Nephron progenitor cell (in vitro differentiated cells): Measurements from ENCODE around the gene SCIN.
"Not testable (repeated sequence)": the region's sequence is repeated elsewhere in the genome, so short reads cannot be mapped to it uniquely, and the experiment has no call there.

Experiments used
- DNase-seq: peaks from one replicate; pipeline ENCODE4 v3.0.0; 2021
- H3K27ac Mint-ChIP-seq: 2 replicates; pipeline ENCODE4 v1.8.0; 2021; ENCODE audit warnings: mild to moderate bottlenecking, moderate library complexity, mixed read lengths
- H3K27me3 Mint-ChIP-seq: 2 replicates; pipeline ENCODE4 v1.8.0; 2021; ENCODE audit warnings: mild to moderate bottlenecking, low read depth, mixed read lengths; ENCODE audit not compliant: poor library complexity
- H3K36me3 Mint-ChIP-seq: 2 replicates; pipeline ENCODE4 v1.8.0; 2021; ENCODE audit warnings: low read depth, mixed read lengths
- H3K4me1 Mint-ChIP-seq: 2 replicates; pipeline ENCODE4 v1.8.0; 2021; ENCODE audit warnings: mixed read lengths
- H3K4me3 Mint-ChIP-seq: 2 replicates; pipeline ENCODE4 v1.8.0; 2021; ENCODE audit warnings: mild to moderate bottlenecking, moderate library complexity, mixed read lengths
- H3K9me3 Mint-ChIP-seq: 2 replicates; pipeline ENCODE4 v1.8.0; 2021; ENCODE audit warnings: mild to moderate bottlenecking, moderate library complexity, mixed read lengths
- CTCF ChIP-seq: fragments of 200-600 bp; sonication (generic); IDR thresholded peaks from 2 replicates; pipeline ENCODE4 v1.5.0; 2021; ENCODE audit warnings: antibody characterized with exemption

SCIN gene

GRCh38 chr7:12570534-12571461 is at the start of gene SCIN:
SCIN (plus strand) TSS chr7:12570720; CDS start chr7:12570787, 67 bp downstream.
- no peak for TF ChIP-seq CTCF
- Mint-ChIP-seq H3K9me3 (no peaks in the 10 kb centered on the region), H3K4me3 (peak within 1 kb of the TSS; percentile 80), H3K4me1 (peaks cover 12% of the 10 kb centered on the region), H3K36me3 (no peaks in the 10 kb centered on the region), H3K27ac (no peak within 1 kb of the TSS), H3K27me3 (peaks cover 83% of the 10 kb centered on the region)
- DNase-seq = peak; percentile 62

GRCh38 chr7:12524794-12525386 is 45.6 kb upstream of the SCIN start:
- DNase-seq = no peak
- H3K36me3 Mint-ChIP-seq = no peaks in the 10 kb centered on the region
- no peaks in the 10 kb centered on the region for H3K27me3 Mint-ChIP-seq
- no peaks in the 10 kb centered on the region for H3K4me1 Mint-ChIP-seq
- no peak overlapping the region for H3K4me3 Mint-ChIP-seq
- H3K9me3 Mint-ChIP-seq = no peaks in the 10 kb centered on the region
- TF ChIP-seq CTCF = peak; percentile 77
- H3K27ac Mint-ChIP-seq = no peak overlapping the region

GRCh38 chr7:12526693-12527092 is 43.8 kb upstream of the SCIN start:
- not testable (repeated sequence) for H3K27ac Mint-ChIP-seq, H3K4me3 Mint-ChIP-seq, H3K9me3 Mint-ChIP-seq, DNase-seq, H3K27me3 Mint-ChIP-seq, H3K36me3 Mint-ChIP-seq, H3K4me1 Mint-ChIP-seq

- not testable (repeated sequence) for DNase-seq, H3K27me3 Mint-ChIP-seq, H3K36me3 Mint-ChIP-seq, H3K9me3 Mint-ChIP-seq, H3K27ac Mint-ChIP-seq, H3K4me3 Mint-ChIP-seq, H3K4me1 Mint-ChIP-seq
Measured at GRCh38 chr7:12527670-12528069, 42.9 kb upstream of the SCIN start.

GRCh38 chr7:12529971-12530710 is 40.4 kb upstream of the SCIN start:
- H3K4me1 Mint-ChIP-seq = no peaks in the 10 kb centered on the region
- H3K36me3 Mint-ChIP-seq = no peaks in the 10 kb centered on the region
- peaks cover 7% of the 10 kb centered on the region for H3K9me3 Mint-ChIP-seq
- no peak for DNase-seq
- no peak overlapping the region for H3K4me3 Mint-ChIP-seq
- no peak for TF ChIP-seq CTCF
- H3K27me3 Mint-ChIP-seq = no peaks in the 10 kb centered on the region
- no peak overlapping the region for H3K27ac Mint-ChIP-seq

GRCh38 chr7:12531784-12532183 is 38.7 kb upstream of the SCIN start:
- Mint-ChIP-seq H3K9me3 (peaks cover 21% of the 10 kb centered on the region), H3K27me3 (no peaks in the 10 kb centered on the region), H3K4me3 (no peak overlapping the region), H3K36me3 (no peaks in the 10 kb centered on the region), H3K27ac (no peak overlapping the region), H3K4me1 (no peaks in the 10 kb centered on the region)
- TF ChIP-seq CTCF = no peak
- no peak for DNase-seq
